Measurements from ENCODE around the gene SFPQ.
"Not testable (repeated sequence)": the region's sequence is repeated elsewhere in the genome, so short reads cannot be mapped to it uniquely, and the experiment has no call there.

Gene SFPQ

DNA sequence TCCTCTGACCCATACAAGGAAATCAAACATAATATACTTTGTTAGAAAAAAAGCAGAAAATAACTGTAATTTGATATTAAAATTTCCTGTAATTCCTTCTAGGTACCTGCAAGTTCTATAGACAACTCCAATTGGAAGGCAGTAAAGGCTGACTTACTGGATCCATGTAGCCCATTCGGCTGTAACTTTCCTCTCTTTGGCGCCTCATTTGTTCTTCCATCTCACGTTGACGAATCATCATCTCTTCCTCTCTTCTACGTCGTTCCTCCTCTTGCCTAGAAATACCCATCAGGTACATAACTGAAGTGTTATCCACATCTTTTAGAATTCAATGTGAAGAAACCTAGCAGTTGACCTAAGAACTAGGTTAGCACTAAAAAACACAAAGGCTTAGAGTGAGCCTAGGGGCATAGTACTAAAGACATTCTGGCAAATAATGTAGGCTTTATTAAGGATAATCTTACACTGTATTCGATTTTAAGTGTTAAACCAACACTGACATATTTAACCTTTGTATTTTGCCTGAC lies 5.1 kb downstream of the SFPQ start:
- DNase-seq: no peak

DNA sequence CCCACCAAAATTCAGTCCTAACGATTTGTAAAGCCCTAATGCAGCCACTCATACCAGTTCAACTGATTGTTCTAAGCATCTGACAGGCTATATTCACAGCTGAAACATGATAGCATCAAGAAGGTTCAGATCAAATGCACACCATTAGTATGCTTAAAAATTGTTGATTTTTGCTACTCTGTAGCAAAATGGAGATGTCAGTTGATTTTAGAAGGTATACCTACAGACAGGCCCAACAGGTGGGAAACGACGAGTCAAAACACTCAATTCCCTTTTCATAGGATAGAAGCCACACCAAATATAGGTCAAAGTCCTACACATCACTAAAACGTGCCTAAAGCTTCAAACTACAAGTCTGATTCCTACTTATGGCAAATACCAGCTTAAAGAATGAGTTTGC lies 6.7 kb downstream of the SFPQ start:
- DNase-seq: no peak

DNA sequence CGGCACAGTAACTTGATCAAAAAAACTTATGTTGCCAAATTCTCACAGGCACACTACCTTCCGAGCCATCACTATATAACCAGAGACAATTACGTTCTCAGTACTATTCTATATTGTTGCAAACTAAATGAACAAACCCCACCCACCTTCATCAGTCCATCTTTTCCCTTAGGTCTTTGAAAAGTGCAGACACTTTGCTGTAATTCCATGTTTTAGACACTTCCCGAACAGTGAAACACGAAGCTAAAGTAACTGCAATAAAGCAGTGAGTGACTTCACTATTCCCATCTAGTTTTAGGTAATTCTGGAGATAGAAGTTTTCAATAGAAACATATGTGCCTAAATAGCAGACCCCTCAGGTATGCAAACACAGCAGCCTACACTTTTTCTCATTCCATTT lies 7.7 kb downstream of the SFPQ start:
- DNase-seq: no peak

DNA sequence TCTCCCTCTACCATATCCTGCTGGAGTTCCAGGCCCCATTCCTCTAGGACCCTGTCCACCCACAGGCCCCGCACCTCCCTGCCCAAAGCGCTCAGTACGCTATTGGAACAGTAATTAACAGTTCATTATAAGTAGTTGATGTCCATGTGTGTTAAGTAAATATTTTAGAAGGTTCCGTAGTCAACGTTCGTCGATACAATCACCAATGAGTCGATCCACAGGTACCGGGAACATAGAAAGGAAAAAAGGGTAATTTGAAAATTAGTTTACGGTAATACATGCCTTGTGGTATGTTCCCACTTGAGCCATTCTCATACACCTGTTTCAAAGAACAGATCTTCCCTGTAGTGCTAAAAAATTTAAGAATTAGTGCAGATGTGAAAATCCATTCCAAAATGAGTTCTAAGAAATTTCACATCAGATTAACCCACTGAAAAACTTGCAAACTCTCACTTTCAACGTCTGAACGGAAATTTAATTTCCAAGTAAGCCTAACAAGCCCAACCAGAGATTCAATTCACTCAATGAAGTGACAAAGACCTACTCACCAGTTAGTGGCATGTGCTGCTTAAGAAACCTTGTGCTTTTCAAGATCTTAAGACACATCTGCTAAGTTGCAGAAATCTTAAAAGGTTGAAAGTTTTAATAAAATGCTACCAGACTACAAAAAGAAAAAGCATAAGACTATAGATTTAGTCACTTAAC lies 8.3 kb downstream of the SFPQ start:
- DNase-seq: no peak

DNA sequence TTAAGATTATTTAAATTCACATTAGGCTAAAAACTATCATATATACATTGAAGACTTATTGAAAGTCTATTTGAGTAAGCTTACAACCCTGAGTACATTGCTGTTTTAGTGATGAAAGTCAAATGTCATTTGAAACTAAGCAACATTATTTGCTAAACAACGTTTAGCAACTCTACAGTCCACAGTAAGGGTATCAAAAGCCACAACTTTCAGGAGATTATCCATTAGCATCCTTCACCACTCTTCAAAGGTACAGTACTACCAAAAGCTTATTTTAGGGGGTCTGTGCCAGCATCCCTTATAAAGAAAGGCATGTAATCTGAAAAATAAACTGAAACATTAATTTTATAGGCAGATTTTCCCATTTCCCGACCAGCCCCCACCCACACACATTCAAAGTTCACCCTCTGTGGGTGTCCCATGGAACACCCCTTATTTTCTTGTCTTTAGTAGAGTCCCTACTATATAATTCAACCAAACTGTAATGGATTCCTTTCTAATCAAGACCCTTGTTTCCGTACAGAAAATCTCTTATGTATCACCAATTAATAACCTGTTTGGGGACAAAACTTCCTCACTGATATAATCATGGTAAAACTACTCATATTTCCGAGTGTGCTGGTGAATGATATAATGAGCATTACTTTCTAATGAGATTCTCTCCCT lies 11.0 kb downstream of the SFPQ start:
- no peak for DNase-seq

DNA sequence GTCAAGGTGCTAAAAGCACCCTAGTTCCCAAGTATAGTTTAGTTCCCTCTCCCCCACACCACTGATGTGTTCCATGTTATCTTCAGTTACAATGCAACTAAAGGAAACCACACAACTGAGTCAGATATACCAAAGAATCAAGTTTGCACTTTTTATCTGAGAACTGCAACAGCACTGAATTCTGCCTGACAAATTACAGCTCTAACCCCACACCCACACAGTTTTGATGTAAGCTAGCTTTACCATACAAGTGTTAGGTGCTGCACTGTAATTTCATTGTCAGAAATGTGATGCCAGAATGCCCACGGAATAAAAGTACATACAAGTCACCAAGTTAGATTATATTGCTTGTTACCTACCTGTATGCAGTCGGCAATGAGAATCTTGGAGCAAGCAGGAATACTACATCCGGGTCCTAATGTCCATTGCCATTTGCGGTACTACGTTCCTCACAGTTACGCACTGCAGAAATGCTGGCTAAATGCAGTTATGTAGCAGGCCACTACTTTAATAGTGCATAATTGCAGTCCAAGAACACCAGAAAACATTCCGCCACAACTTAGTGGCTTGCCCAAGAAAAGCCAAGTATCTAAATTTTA lies 12.1 kb downstream of the SFPQ start:
- no peak for DNase-seq

DNA sequence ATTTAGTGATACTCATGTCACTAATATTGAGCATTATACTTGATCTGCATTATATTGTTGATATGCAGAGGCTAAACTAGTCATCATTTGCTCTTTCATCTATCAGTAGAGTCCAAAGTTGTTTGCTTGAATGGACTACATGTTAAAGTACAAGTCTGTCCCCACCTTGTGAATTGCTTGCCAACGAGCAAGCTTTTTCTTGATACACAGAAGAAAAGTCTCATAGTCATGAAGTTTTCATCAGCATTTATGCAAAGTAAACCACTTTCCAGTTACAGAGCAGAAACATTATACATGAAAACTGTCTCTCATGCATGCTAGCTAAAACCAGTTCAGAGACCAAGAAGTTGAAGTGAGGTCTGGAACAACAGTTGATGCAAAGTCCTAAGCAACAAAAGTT lies 13.0 kb downstream of the SFPQ start:
- no peak for DNase-seq

DNA sequence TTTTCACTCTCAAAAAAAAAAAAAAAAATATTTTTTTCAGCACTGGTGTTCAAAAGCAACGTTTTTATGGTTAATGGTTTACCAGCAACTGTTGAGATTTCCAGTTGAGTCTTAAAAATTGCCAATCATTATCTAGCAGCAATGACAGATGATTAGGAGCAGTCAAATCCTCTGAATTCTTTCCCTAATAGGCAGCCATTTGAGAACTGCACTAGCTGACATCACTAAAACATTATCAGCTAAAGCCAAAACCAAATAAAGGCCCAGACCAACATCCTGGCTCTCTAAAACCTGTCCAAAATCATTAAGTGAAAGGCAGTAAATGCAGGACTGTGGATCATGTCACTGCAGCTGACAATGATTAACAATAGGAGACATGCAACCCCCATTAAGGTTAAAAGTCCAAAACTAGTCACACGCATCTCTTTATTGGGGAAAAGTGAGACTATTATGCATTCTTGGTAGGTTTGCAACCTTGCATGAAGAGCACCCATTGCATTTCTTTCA lies 14.0 kb downstream of the SFPQ start:
- no peak for DNase-seq

DNA sequence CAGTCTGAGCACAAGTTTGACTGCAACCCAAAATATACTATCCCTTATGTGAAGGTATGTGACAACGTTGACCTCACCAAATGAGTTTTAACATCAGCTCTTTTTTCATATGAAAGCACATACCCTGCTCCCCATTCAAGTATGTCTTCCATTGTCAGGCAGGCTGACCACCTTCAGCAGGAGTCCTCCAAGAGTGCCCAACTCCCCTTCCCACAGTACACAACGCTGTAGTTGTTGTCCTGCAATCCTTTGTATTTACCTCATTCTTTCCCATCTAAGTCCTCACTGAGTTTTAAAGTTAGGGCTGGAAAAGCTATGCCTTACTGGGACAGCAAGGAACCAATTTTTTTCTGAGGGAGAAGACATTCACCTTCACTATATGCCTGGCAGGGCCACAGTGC lies 14.7 kb downstream of the SFPQ start:
- DNase-seq: no peak

DNA sequence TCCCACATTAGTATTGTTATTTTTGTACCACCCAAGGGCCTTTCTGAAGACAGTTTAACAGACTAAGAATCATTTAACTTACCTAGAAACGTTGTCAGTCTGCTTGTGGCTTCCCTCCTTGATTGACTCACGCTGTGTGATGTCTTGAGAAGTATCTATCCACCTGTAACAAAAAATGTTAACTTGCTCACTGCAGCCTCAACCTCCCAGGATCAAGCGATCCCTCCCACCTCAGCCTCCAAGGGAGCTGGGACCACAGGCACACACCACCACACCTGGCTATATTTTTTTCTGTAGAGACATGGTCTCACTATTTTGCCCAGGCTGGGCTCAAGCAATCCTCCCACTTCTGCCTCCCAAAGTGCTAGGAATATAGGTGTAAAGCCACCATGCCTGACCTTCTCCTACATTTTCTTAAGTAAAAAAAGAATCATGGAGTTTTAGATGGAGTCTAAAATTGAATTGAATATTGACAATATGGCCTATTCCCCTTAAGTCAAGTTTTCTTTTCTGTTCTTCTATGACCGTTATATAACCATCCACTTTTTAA lies 15.6 kb downstream of the SFPQ start:
- DNase-seq: no peak

DNA sequence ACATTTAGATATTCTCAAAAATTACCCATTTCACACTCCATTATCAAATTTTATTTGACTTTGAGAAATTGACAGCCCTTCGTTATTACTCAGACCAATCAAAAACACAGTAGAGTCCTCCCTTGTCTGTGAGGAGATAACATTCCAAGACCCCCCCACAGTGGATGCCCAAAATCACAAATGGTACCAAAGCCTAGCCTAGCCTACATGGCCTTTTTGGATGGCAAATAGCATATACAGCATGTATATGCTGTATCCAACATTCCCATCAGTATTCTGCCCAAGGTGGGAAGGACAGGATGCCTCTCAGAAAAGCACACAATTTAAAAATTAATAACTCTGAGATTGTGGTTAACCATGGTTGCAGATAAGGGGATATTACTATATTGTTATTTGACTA lies 17.3 kb downstream of the SFPQ start:
- no peak for DNase-seq

DNA sequence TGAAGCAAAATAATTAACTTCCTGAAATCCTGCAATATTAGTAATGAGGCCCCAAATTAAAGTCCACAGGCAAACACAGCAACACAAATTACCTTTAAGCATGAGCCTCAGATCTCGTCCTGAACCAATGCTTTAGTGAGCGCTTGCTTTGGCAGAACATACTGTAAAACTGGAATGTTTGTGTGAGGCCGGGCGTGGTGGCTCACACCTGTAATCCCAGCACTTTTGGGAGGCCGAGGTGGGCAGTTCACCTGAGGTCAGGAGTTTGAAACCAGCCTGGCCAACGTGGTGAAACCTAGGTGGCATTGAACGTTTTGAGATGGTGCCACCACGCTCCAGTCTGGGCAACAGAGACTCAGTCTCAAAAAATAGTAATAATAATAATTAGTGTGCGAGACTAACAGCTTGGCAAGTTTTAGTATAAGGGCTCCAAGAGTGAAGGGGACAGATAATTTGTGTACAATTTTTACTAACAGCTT lies 17.8 kb downstream of the SFPQ start:
- DNase-seq: no peak

DNA sequence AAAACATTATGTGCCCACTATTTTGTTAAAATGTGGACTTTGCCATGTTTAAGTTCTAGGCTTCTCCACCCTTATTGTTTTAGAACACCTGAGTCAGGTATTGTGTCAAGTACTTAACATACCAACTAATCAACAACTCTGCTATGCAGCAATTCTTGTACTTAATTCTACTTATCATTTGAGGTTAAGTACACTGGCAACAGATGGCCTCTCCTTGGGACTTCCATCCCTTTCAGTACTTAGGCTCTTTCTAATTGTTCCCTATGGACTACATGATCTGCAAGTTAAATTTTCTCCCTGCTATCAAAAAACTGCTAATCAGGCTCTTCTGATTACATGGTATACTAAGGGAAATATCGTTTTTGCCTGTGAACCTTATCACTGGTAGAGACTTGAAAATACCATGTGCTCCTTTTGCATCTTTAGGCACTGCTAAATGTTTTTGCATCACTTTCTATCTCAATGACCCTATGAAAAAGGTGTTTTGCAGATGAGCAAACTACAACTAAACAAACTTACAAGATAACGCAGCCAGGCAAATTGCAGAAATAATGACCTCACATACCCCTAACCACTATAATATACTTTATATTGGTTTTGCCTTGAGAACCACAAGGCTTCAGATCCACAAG lies 18.9 kb downstream of the SFPQ start:
- no peak for DNase-seq

DNA sequence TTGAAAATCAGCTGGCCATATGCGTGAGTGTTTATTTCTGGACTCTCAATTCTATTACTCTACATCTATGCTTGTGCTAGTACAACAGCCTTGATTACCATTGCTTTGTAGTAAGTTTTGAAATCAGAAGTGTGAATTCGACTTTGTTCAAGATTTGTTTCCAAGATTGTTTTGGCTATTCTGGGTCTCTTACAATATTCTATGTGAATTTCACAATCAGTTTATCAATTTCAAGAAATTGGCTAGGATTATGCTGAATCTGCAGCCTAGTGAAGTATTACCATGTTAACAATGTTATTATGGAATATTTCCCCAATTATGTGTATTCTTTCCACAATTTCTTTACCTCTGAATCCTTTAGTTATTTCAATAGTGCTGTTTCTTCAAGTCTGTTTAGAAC lies 19.5 kb downstream of the SFPQ start:
- DNase-seq: no peak

DNA sequence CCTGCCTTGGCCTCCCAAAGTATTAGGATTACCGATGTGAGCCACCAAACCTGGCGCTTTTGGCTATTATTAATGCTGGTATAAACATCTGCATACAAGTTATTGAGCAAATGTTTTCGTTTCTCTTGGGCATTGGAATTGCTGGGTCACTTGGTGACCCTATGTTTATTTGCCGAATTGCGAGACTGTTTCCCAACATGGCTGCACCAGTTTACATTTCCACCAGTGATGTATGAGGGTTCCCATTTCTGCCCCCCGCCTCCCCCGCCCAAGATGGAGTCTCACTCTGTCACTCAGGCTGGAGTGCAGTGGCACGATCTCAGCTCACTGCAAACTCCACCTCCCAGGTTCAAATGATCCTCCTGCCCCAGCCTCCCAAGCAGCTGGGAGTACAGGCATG lies 20.9 kb downstream of the SFPQ start:
- DNase-seq: no peak

DNA sequence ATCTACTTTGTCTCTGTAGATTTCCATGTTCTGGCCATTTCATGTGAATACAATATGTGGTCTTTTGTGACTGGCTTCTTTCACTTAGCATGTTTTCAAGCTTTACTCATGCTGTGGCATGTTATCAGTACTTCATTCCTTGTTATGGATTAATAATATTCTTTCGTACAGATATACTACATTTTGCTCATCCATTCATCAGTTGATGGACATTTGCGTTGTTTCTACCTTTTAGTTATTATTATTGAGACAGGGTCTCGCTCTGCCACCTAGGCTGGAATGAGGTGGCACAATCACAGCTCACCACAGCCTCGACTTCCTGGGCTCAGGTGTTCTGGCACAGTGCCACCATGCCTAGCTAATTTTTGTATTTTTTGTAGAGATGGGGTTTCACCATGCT lies 21.4 kb downstream of the SFPQ start:
- no peak for DNase-seq

DNA sequence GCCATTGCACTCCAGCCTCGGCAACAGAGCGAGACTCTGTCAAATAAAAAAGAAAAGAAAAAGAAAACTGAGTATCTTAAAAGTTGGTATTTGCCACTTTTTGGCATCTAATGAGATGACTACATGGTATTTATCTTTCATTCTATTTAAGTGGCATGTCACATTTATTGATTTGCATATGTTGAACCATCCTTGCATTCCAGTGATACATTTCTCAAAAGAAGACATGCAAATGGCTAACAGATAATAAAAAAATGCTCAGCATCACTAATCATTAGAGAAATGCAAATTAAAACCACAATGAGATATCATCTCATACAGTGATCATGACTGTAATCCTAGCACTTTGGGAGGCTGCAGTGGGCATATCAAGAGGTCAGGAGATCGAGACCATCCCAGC lies 28.1 kb downstream of the SFPQ start:
- no peak for DNase-seq

DNA sequence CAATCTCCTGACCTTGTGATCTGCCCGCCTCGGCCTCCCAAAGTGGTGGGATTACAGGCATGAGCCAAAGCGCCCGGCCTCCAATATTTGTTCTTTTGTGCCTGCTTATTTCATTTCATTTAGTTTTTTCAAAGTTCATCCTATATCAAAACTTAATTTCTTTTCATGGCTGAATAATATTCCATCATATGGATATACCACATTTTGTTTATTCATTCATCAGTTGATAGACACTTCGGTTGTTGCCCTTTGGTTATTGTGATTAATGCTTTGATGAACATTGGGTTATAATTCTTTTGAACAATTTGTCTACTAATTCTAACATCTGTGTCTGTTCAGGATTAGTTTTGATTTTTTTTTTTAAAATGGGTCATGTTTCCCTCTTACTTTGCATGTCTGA lies 41.7 kb downstream of the SFPQ start:
- no peak for DNase-seq

DNA sequence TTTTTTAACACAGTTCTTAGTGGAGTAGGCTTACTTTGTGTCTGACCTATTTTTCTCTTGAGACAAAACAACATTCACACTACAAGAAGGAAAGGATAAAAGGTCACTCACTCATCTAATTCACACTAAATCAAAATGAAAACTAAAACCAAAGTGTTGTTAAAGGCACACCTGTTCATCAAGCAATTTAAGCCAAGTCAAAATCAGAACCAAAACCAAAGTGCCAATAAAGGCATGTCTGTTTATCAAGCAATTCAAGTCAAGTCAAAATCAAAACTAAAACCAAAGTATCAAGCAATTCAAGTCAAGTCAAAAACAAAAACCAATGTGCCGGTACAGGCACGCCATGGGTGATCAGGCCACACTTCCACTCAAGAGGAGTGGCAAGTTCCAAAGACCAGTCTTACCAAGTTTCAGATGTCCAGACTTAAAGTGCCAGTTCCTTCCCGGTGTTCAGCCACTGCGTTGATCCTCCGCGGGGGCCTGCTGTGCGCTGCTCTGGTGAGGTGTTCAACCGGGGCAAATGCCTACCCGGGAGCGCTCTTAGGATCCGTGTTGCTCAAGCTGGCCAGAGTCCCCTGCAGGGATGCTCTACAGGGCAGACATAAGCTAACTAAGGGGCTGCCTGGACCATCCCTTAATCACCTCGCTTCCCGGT lies 46.9 kb downstream of the SFPQ start:
- DNase-seq: not testable (repeated sequence)

DNA sequence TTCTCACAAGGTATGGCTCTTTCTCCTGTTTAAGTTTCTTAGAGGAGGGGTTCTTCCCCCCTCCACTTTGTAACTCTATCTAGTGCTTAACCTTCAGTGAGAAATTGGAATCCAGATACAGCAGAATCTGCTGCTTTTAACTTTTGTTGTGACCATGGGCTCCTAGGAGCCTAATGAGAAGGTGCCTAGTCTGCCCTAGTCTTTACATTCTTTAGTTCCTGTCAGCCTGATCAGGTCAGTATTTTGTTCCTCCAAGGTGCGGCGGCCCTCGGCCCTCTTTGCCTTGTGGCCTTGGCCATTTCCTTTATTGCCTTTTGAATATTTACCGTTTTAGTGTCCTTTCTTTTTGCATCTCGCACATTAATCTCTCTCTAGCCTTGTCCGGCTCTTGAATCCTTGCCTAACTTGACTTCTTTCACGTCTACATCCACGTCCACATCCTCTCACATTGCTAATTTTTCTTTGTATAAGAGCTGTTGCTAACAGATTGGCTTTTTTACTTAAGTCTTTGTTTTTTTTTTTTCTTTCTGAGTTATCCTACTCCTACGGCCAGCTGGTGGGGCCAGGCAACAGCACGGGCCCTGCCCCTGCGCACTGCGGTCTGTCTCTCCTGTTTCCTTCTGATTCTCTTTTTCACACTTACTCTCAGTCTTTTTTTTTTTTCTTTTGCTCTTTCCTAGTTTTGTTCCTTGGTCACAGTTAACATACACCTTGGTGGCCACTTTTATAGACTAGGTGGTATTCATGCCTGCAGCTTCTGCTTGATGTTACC lies 49.0 kb downstream of the SFPQ start:
- DNase-seq: no peak

DNA sequence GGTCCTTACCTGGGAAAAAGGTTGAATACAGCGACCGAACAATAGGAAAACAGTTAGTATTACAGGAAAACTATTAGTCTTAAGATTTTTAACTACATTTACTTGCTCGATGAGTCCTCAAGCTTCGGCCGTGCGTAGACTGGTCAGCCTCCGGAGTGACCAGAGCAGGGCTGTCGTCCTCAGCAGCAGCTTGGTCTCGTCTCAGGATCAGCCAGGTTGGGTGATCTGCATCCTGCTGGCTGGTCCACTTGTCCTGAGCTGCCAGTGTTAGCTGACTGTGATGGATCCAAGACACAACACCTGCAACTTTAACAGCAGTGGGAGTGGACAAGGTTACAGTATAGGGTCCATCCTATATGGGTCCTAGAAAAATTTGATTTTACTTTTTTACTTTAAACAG lies 50.2 kb downstream of the SFPQ start:
- DNase-seq: not testable (repeated sequence)

DNA sequence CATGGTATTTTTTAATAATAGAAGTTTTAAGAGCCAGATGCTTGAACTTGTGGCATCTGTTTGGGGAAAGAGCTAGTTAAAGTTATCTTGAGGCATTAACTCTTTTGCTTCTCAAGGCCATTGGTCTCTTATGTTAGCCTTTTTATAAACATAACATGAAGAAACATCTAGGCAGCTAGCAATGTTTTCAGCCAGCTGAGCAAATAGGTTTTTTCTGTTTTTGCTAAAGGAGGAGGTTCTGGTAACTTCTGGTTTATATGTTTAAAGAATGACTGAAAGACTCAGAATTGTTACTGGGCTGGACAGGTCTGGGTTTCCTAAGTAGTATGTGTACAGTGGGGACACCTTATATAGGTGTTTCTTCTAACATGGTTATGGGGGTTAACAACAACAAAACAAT lies 50.7 kb downstream of the SFPQ start:
- DNase-seq: not testable (repeated sequence)
